Measurements from ENCODE around the gene MPI. TPM values are rescaled to one million over a fixed set of nuclear protein-coding genes. Genes with fewer than 3 reads are reported as not detected.
"Not testable (repeated sequence)": the region's sequence is repeated elsewhere in the genome, so short reads cannot be mapped to it uniquely, and the experiment has no call there.

Gene MPI
- total and polyA plus RNA-seq, 2 of the 8 experiments (the other 6 are each of a cell fraction or from before 2014, with no cell fraction given), result 31.0 to 74.8 TPM

- H2BK5ac ChIP-seq (ENCODE audit: low read depth, low read length); H4K20me1 ChIP-seq (replicated peaks in 1 of 2; ENCODE audit: control insufficient read depth in 1 of 2, insufficient read depth in 2 of 2, low read length in 2 of 2); H3K4me1 ChIP-seq (replicated peaks in 1 of 4; ENCODE audit: control insufficient read depth in 3 of 4, insufficient read depth in 4 of 4, low read length in 3 of 4); H3K18ac ChIP-seq (ENCODE audit: extremely low read depth, low read length); H3K36me3 ChIP-seq (ENCODE audit: control insufficient read depth in 2 of 4, insufficient read depth in 4 of 4, low read length in 3 of 4); H3K14ac ChIP-seq (ENCODE audit: insufficient read length); H3K4me2 ChIP-seq (ENCODE audit: insufficient read depth in 1 of 2, low read depth in 2 of 2, low read length in 2 of 2); H3K79me2 ChIP-seq (ENCODE audit: control insufficient read depth in 1 of 2, insufficient read depth in 2 of 2, low read length in 2 of 2); H3K4ac ChIP-seq (replicated peaks; ENCODE audit: insufficient read length, low read depth, low read length); H2BK15ac ChIP-seq (ENCODE audit: low read length); H4K91ac ChIP-seq (replicated peaks; ENCODE audit: insufficient read length, low read length); H3K4me3 ChIP-seq (ENCODE audit: extremely low read depth in 1 of 4, insufficient read depth in 2 of 4, low read depth in 3 of 4, low read length in 4 of 4); H3K56ac ChIP-seq (replicated peaks; ENCODE audit: insufficient read length, low read depth, low read length); H4K8ac ChIP-seq (ENCODE audit: extremely low read depth, insufficient read depth, low read length); FAIRE-seq; DNase-seq (ENCODE audit: low read depth in 1 of 2, low spot score in 2 of 2); H3K27ac ChIP-seq (ENCODE audit: low read depth, low read length); H2BK12ac ChIP-seq (ENCODE audit: low read depth, low read length); H3K23me2 ChIP-seq (ENCODE audit: low read depth, low read length); H2BK120ac ChIP-seq (replicated peaks; ENCODE audit: low read depth, low read length); H2AK5ac ChIP-seq (ENCODE audit: low read depth, low read length); H2AFZ ChIP-seq (ENCODE audit: low read length); H2BK20ac ChIP-seq (ENCODE audit: low read length); H3K79me1 ChIP-seq (ENCODE audit: low read depth, low read length); H4K5ac ChIP-seq (ENCODE audit: insufficient read length, low read depth, low read length); H3K23ac ChIP-seq (ENCODE audit: insufficient read length); H3K9me3 ChIP-seq (ENCODE audit: insufficient read depth in 2 of 2, low read depth in 1 of 2, low read length in 1 of 2); H3K9ac ChIP-seq (replicated peaks in 1 of 4; ENCODE audit: extremely low read depth in 1 of 4, low read depth in 3 of 4, low read length in 3 of 4); H3K27me3 ChIP-seq (replicated peaks in 1 of 4; ENCODE audit: control insufficient read depth in 3 of 4, extremely low read depth in 1 of 4, insufficient read depth in 3 of 4, low read length in 3 of 4): not testable (repeated sequence)
- WGBS, 2 experiments (ENCODE audit: extremely low coverage in 1 of 2, insufficient coverage in 1 of 2, insufficient read length in 1 of 2, insufficient replicate concordance in 2 of 2, low coverage in 1 of 2, low lambda C conversion rate in 2 of 2, missing lambda C conversion rate in 1 of 2), result 90% methylated on average over 4 of the region's 10 CpGs; no CpG with 5 or more reads in 1 of the 2 experiments
- POLR2A ChIA-PET (ENCODE audit: partially characterized antibody), result interaction anchor here (0.6 to 7.0 kb wide), 3 partner anchors 15 to 480 kb away, joined by 3 to 116 read pairs (median 4); partner anchors contain the start of genes FAM219B and SCAMP2
- CTCF ChIA-PET (ENCODE audit: partially characterized antibody), result interaction anchor here (0.6 to 6.2 kb wide), 6 partner anchors 8 to 63 kb away, joined by 3 to 54 read pairs (median 3); no protein-coding TSS in a partner anchor
Measured at GRCh38 chr15:74887537-74888193, 2.2 kb upstream of the MPI start.
